ENCODE results near the gene PLEKHO2.

DNA sequence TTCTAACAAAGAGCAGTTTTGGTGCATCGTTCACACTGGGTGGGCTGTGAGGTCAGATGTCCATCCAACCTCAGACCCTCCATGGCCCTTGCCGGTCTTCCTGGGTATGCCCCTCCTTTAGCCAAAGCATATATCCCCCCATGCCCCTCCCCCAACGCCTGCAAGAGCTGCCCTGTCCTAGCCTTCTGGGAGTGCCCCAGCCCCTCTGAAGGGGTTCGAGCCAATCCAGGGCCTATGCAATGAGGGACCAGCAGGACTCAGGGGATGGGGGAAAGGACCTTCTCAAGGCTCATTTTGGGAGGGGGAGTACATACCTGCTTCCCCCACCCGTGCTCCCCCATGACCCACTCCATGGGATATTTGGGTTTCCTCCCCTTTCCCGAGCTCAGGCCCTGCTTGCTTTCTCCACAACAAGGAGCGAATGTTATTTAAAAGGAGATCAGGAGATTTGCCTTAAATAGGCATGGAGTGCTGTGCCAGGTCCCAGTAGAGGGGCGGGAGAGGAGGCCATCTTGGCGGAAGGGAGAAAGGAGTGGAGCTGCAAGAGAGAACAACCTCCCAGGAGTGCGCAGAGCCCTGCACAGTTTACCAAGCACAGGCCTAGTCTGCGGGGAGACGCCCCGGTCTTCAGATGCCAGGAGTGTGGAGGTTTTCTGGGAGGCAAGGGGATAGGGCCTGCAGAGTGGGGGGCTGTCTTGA is 34.5 kb upstream of the PLEKHO2 start:
- TF ChIP-seq CTCF (IDR thresholded peaks at IDR 0.05) (no peak), POLR2A (IDR thresholded peaks at IDR 0.05) (no peak)
